ENCODE measurements around the gene NDST3. TPM values are rescaled to one million over a fixed set of nuclear protein-coding genes. Genes with fewer than 3 reads are reported as not detected.

NDST3 gene
- total and polyA plus RNA-seq, 2 of the 13 experiments (the other 11 are each of a cell fraction or from before 2014, with no cell fraction given): not detected

- CTCF ChIA-PET (ENCODE audit: low intra/inter-chr PET ratio, low total read pairs): interaction anchor here (1.0 kb wide), 1 partner anchor 73 kb away, joined by 3 read pairs; the partner anchor contains the start of gene PRSS12
- peak overlapping the region; percentile 95 for H3K27ac ChIP-seq (ENCODE audit: extremely low read length, insufficient read depth, low read length)
- H3K4me3 ChIP-seq (replicated peaks in 1 of 3; ENCODE audit: insufficient read depth in 1 of 3, low read depth in 2 of 3, low read length in 3 of 3): peak overlapping the region; percentile 87 to 92 (median 87)
- no peak for ATAC-seq
- H3K9me3 ChIP-seq (ENCODE audit: low read length): no peaks in the 10 kb centered on the region
- peaks cover 20% of the 10 kb centered on the region for H4K20me1 ChIP-seq (ENCODE audit: insufficient read depth, low read length)
- in situ Hi-C loops (cut with HindIII; ENCODE audit: extremely low pct_ligation_motif_present, low pct_unique_long_range_greater_than_20kb) (loop anchor here (10.0 kb wide), 1 partner anchor 205 kb away; no protein-coding TSS in a partner anchor), intact Hi-C loops (cut with micrococcal nuclease; ENCODE audit: unreplicated experiment) (loop anchor here (5.0 kb wide), 1 partner anchor 407 kb away; the partner anchor contains the start of gene METTL14)
- no peak for DNase-seq (ENCODE audit: low spot score)
- FAIRE-seq: no peak
- H3K4me2 ChIP-seq (ENCODE audit: low read depth, low read length): peak overlapping the region; percentile 77
- peaks cover 19% of the 10 kb centered on the region for H3K79me2 ChIP-seq (ENCODE audit: insufficient read depth, low read length)
- peak overlapping the region; percentile 99 for H3K9ac ChIP-seq (ENCODE audit: insufficient read depth, low read depth, low read length)
- H2AFZ ChIP-seq (ENCODE audit: low read length): no peak overlapping the region
- 10% methylated on average over 2 of the region's 2 CpGs for WGBS (ENCODE audit: low lambda C conversion rate)
- peaks cover 44% of the 10 kb centered on the region for H3K4me1 ChIP-seq (ENCODE audit: insufficient read depth, low read length)
- H3K27me3 ChIP-seq (ENCODE audit: control insufficient read depth in 1 of 2, insufficient read depth in 2 of 2, low read length in 2 of 2): no peaks in the 10 kb centered on the region; a peak in 1 of 5 replicates
- TF ChIP-seq TP53 (CRISPR knock-in tag; conservative IDR thresholded peaks at IDR 0.05) (no peak), SALL2 (CRISPR knock-in tag; IDR thresholded peaks at IDR 0.05) (no peak), RBM22 (optimal IDR thresholded peaks at IDR 0.05; ENCODE audit: low read length) (peak; percentile 78), HNRNPL (IDR thresholded peaks at IDR 0.05; ENCODE audit: low read depth, low read length) (0 out of 2 replicates have a peak, but pooled peaks have one; percentile 13), POLR2A (IDR thresholded peaks at IDR 0.05; ENCODE audit: insufficient read depth in 1 of 2, low read depth in 2 of 2, low read length in 2 of 2) (peak in 1 of 2 experiments; percentile 15; a peak in 1 of 4 replicates), ZNF124 (CRISPR knock-in tag; IDR thresholded peaks at IDR 0.05) (no peak), KDM3A (CRISPR knock-in tag; IDR thresholded peaks at IDR 0.05; ENCODE audit: low read depth) (no peak), POLR2AphosphoS5 (IDR thresholded peaks at IDR 0.05; ENCODE audit: low read depth, low read length) (no peak), ZSCAN12 (CRISPR knock-in tag; IDR thresholded peaks at IDR 0.05) (no peak), RBFOX2 (IDR thresholded peaks at IDR 0.05; ENCODE audit: low read depth, low read length) (peak; percentile 55), ZNF576 (CRISPR knock-in tag; IDR thresholded peaks at IDR 0.05) (no peak), ZC3H4 (CRISPR knock-in tag; IDR thresholded peaks at IDR 0.05; ENCODE audit: borderline replicate concordance) (peak; percentile 54; the same call in 1 of the 2 replicates), NFIC (IDR thresholded peaks at IDR 0.05; ENCODE audit: low read length) (peak; percentile 18; the same call in 1 of the 2 replicates)
- peaks cover 1 to 2% of the 10 kb centered on the region in 2 experiments; a peak in 1 of 5 replicates for H3K36me3 ChIP-seq (replicated peaks in 1 of 2; ENCODE audit: control insufficient read depth in 1 of 2, insufficient read depth in 2 of 2, low read length in 2 of 2)
- POLR2A ChIA-PET: no interaction called here
- no TSS peak for BruUV-seq (replicated peaks)
These were observed 245.7 kb downstream of the NDST3 start for GRCh38 chr4:118279920-118280432.
